Endothelial cell of umbilical vein (primary cell): ENCODE results near the gene PTPRD. TPM values are rescaled to one million over a fixed set of nuclear protein-coding genes. Genes with fewer than 3 reads are reported as not detected.

Experiments used
- BruUV-seq: library from RNA; stranded (reverse); fragments of 400-500 nt; replicated peaks from 2 replicates; lab custom pipeline; 2021; lab: Mats Ljungman, UMichigan
- CTCF ChIA-PET: fragments of 300-600, 350-600 bp; sonication (Branson Sonifier 250); formaldehyde crosslinking; loops from one replicate; lab custom pipeline; 2021; ENCODE audit warnings: antibody characterized with exemption, inconsistent platforms; lab: Charles Lee
- POLR2A ChIA-PET: fragments of 300-600, 350-600 bp; sonication (Branson Sonifier 250); formaldehyde crosslinking; loops from one replicate; lab custom pipeline; 2021; ENCODE audit warnings: antibody characterized with exemption, inconsistent platforms; lab: Charles Lee
- DNase-seq: peaks from one replicate; pipeline ENCODE4 v3.0.0-alpha.2; 2011; ENCODE audit warnings: low read depth, low spot score
- FAIRE-seq: peaks from 2 replicates; lab custom pipeline; 2011; peaks lifted over from hg19 to GRCh38; lab: Jason Lieb, UNC
- H2AFZ ChIP-seq: 2 replicates; pipeline ENCODE4 v1.6.0; 2012; ENCODE audit warnings: low read depth, low read length, control low read depth, inconsistent platforms
- H3K27ac ChIP-seq: 2 replicates; pipeline ENCODE4 v1.5.1; 2011; ENCODE audit warnings: low read depth, mild to moderate bottlenecking, control low read depth, low read length, moderate library complexity; ENCODE audit not compliant: insufficient read depth
- H3K27me3 ChIP-seq, 2 experiments: 2 replicates each; pipeline versions ENCODE4 v1.6.0 to v1.6.1; 2011; ENCODE audit warnings: low read length in 2 of 2, mixed read lengths in 1 of 2; ENCODE audit not compliant: control insufficient read depth in 2 of 2, insufficient read depth in 2 of 2
- H3K36me3 ChIP-seq, 2 experiments: 2 replicates in 1 of 2; 3 replicates in 1 of 2; pipeline ENCODE4 v1.5.1; 2011; ENCODE audit warnings: low read length in 2 of 2, mild to moderate bottlenecking in 1 of 2, moderate library complexity in 1 of 2; ENCODE audit not compliant: control insufficient read depth in 2 of 2, insufficient read depth in 2 of 2; ENCODE audit errors: extremely low read depth in 1 of 2
- H3K4me1 ChIP-seq: 3 replicates; pipeline ENCODE4 v1.5.1; 2011; ENCODE audit warnings: mild to moderate bottlenecking, low read length; ENCODE audit not compliant: control insufficient read depth, insufficient read depth; ENCODE audit errors: extremely low read depth
- H3K4me2 ChIP-seq: 2 replicates; pipeline ENCODE4 v1.6.1; 2011; ENCODE audit warnings: low read length, control low read depth, mixed read lengths; ENCODE audit not compliant: insufficient read depth
- H3K4me3 ChIP-seq, 3 experiments: fragments of 200-600 bp in 1 of 3; sonication (generic), shearing (Covaris generic) in 1 of 3; replicated peaks in 1 of 3; 2 replicates each; pipeline ENCODE4 v1.5.1; 2011 to 2016; ENCODE audit warnings: control low read depth in 3 of 3, low read length in 3 of 3, mild to moderate bottlenecking in 2 of 3, inconsistent platforms in 1 of 3, low read depth in 1 of 3, moderate library complexity in 1 of 3; ENCODE audit not compliant: insufficient read depth in 1 of 3
- H3K79me2 ChIP-seq: 2 replicates; pipeline ENCODE4 v1.6.0; 2012; ENCODE audit warnings: low read length, inconsistent platforms; ENCODE audit not compliant: control insufficient read depth, insufficient read depth
- H3K9ac ChIP-seq: replicated peaks from 2 replicates; pipeline ENCODE3; 2011; ENCODE audit warnings: low read length, control low read depth; ENCODE audit not compliant: insufficient read depth; ENCODE audit errors: extremely low read depth
- H3K9me1 ChIP-seq: replicated peaks from 3 replicates; pipeline ENCODE4 v1.6.0; 2011; ENCODE audit warnings: mild to moderate bottlenecking, low read length; ENCODE audit not compliant: control insufficient read depth, insufficient read depth; ENCODE audit errors: extremely low read depth
- H3K9me3 ChIP-seq: replicated peaks from 2 replicates; pipeline ENCODE4 v1.5.1; 2012; ENCODE audit warnings: low read length, inconsistent platforms; ENCODE audit not compliant: control insufficient read depth, insufficient read depth
- H4K20me1 ChIP-seq: replicated peaks from 2 replicates; pipeline ENCODE3; 2011; ENCODE audit warnings: mild to moderate bottlenecking, low read length; ENCODE audit not compliant: control insufficient read depth, insufficient read depth; ENCODE audit errors: extremely low read depth
- EZH2 ChIP-seq: IDR thresholded peaks from 2 replicates; pipeline ENCODE4 v1.6.1; 2012; ENCODE audit warnings: borderline replicate concordance, low read depth, mild to moderate bottlenecking, moderate library complexity, low read length, inconsistent platforms; ENCODE audit not compliant: severe bottlenecking
- FOS ChIP-seq: IDR thresholded peaks from 2 replicates; pipeline ENCODE4 v1.6.1; 2011; ENCODE audit warnings: mild to moderate bottlenecking, low read length, moderate library complexity, borderline replicate concordance; ENCODE audit not compliant: insufficient read depth
- JUN ChIP-seq: IDR thresholded peaks from 2 replicates; pipeline ENCODE4 v1.6.1; 2011; ENCODE audit warnings: borderline replicate concordance, low read depth; ENCODE audit not compliant: insufficient read length, insufficient read depth
- MYC ChIP-seq: IDR thresholded peaks from one replicate; pipeline ENCODE4 v1.6.1; 2011; ENCODE audit warnings: mild to moderate bottlenecking, low read depth, low read length
- POLR2A ChIP-seq: IDR thresholded peaks from 2 replicates; pipeline ENCODE4 v1.6.1; 2012; ENCODE audit warnings: low read depth, mild to moderate bottlenecking, control low read depth, low read length
- POLR2AphosphoS5 ChIP-seq: IDR thresholded peaks from 2 replicates; pipeline ENCODE4 v1.6.1; 2012; ENCODE audit warnings: low read depth, mild to moderate bottlenecking, control low read depth, low read length, moderate library complexity; ENCODE audit not compliant: insufficient read depth
- dilution Hi-C: fragments of 300-500 bp; cut with MboI; formaldehyde crosslinking; loops from one replicate; pipeline ENCODE4 v1.15.0; 2019; ENCODE audit warnings: low sequenced_read_pairs; ENCODE audit not compliant: extremely low pct_ligation_motif_present
- intact Hi-C: fragments of 100-400 bp; cut with micrococcal nuclease; formaldehyde crosslinking; loops from one replicate; pipeline ENCODE4 v1.10.0; 2022
- polyA plus RNA-seq, 4 experiments: library from polyadenylated mRNA; depleted of rRNA in 3 of 4; stranded (reverse) in 3 of 4; unstranded in 1 of 4; fragments of >200 nt; gene quantifications; 2 replicates each; pipeline versions ENCODE4 v1.2.1 to v1.2.3, GENCODE V29; 2011 to 2012; ENCODE audit warnings: missing spikeins in 1 of 4
- total RNA-seq: library from RNA; stranded (reverse); gene quantifications from 2 replicates; pipeline ENCODE4 v1.2.3, GENCODE V29; 2021
- TF ChIP-seq, protein P1 (sequence below), 2 donors: IDR thresholded peaks; 1 replicate in 1 of 2; 2 replicates in 1 of 2; pipeline ENCODE4 v1.5.1; 2011; ENCODE audit warnings: low read length in 2 of 2, mild to moderate bottlenecking in 2 of 2, moderate library complexity in 2 of 2, control low read depth in 1 of 2, inconsistent platforms in 1 of 2, low read depth in 1 of 2; ENCODE audit not compliant: insufficient read depth in 1 of 2; ENCODE audit errors: extremely low read depth in 1 of 2
- TF ChIP-seq, protein P2 (sequence below): IDR thresholded peaks from 2 replicates; pipeline ENCODE4 v1.6.1; 2011; ENCODE audit not compliant: insufficient read depth, insufficient read length

The PTPRD gene
- total and polyA plus RNA-seq, 2 donors (not counting 3 experiments of a cell fraction or from before 2014, with no cell fraction given), result 5.5 to 5.7 TPM

DNA sequence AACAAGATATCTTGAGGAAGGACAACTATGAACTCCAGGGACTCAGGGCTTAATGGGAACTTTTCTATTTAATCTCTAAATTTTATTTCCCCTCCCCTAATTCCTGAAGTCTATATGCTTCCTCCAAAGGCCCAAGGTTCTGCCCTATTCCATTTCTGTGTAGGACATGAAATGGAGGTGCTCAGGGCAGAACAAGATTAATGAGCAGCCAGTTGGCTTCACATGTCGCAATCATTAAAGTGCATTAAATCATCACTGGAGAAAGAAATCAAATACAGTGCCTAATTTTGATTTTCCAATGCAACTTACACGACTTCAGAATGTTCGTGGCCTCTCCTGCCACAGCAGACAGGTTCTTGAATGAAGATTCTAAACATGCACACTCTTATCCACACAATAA lies 862.1 kb downstream of the PTPRD start:
- BruUV-seq, result no TSS peak
- Histone ChIP-seq H3K9ac (no peak overlapping the region), H3K36me3 (no peaks in the 10 kb centered on the region), H3K4me2 (no peak overlapping the region), H4K20me1 (no peaks in the 10 kb centered on the region), H3K4me3 (no peak overlapping the region), H3K9me1 (no peaks in the 10 kb centered on the region), H3K27ac (no peak overlapping the region), H2AFZ (no peak overlapping the region), H3K79me2 (no peaks in the 10 kb centered on the region), H3K4me1 (peaks cover 42% of the 10 kb centered on the region), H3K9me3 (no peaks in the 10 kb centered on the region), H3K27me3 (no peaks in the 10 kb centered on the region)
- POLR2A ChIA-PET, result no interaction called here
- FAIRE-seq (no peak), DNase-seq (no peak)
- dilution Hi-C loops, result no loop called here
- CTCF ChIA-PET, result no interaction called here
- intact Hi-C loops, result no loop called here
- TF ChIP-seq, protein P1, sequence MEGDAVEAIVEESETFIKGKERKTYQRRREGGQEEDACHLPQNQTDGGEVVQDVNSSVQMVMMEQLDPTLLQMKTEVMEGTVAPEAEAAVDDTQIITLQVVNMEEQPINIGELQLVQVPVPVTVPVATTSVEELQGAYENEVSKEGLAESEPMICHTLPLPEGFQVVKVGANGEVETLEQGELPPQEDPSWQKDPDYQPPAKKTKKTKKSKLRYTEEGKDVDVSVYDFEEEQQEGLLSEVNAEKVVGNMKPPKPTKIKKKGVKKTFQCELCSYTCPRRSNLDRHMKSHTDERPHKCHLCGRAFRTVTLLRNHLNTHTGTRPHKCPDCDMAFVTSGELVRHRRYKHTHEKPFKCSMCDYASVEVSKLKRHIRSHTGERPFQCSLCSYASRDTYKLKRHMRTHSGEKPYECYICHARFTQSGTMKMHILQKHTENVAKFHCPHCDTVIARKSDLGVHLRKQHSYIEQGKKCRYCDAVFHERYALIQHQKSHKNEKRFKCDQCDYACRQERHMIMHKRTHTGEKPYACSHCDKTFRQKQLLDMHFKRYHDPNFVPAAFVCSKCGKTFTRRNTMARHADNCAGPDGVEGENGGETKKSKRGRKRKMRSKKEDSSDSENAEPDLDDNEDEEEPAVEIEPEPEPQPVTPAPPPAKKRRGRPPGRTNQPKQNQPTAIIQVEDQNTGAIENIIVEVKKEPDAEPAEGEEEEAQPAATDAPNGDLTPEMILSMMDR (IDR thresholded peaks at IDR 0.05; ENCODE audit: extremely low read depth in 1 of 2, insufficient read depth in 1 of 2, low read depth in 1 of 2, low read length in 2 of 2), result no peak
- no peak for TF ChIP-seq EZH2
- no peak for TF ChIP-seq FOS
- TF ChIP-seq MYC, result no peak
- TF ChIP-seq, protein P2, sequence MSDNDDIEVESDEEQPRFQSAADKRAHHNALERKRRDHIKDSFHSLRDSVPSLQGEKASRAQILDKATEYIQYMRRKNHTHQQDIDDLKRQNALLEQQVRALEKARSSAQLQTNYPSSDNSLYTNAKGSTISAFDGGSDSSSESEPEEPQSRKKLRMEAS, result no peak
- TF ChIP-seq JUN, result no peak
- TF ChIP-seq POLR2A, result no peak
- no peak for TF ChIP-seq POLR2AphosphoS5
